K562 (cell line): ENCODE data around the gene RNF44. TPM values are rescaled to one million over a fixed set of nuclear protein-coding genes. Genes with fewer than 3 reads are reported as not detected.
A peak's percentile ranks its signal among the peaks of the same experiment; 100 is the strongest.

Experiments
- ATAC-seq: fragments of 200-7000 bp; cut with Tn5 transposase; 3 replicates; pipeline ENCODE4 v1.9.1; 2020; ENCODE audit warnings: moderate library complexity
- BruUV-seq: library from RNA; stranded (reverse); fragments of 400-500 nt; replicated peaks from 2 replicates; lab custom pipeline; 2021; lab: Mats Ljungman, UMichigan
- CTCF ChIA-PET: fragments of 300-600 bp; formaldehyde crosslinking; extraction: SDS; loops from one replicate; lab custom pipeline; 2021; ENCODE audit warnings: low intra/inter-chr PET ratio; lab: Yijun Ruan, JAX
- POLR2A ChIA-PET: fragments of 300-600, 350-650 bp; sonication (Branson Sonifier 250); formaldehyde crosslinking; extraction: SDS; loops from one replicate; lab custom pipeline; 2021; ENCODE audit warnings: antibody characterized with exemption, inconsistent platforms; lab: Yijun Ruan, JAX
- DNase-seq, 4 experiments: peaks; one replicate each; pipeline versions ENCODE4 v3.0.0 to v3.0.0-alpha.2; 2011 to 2018; ENCODE audit warnings: low spot score in 3 of 4, mixed read lengths in 3 of 4; ENCODE audit errors: extremely low read depth in 1 of 4
- FAIRE-seq: peaks from 2 replicates; lab custom pipeline; 2011; peaks lifted over from hg19 to GRCh38; lab: Jason Lieb, UNC
- H2AFZ ChIP-seq: 2 replicates; pipeline ENCODE4 v1.6.0; 2011; ENCODE audit warnings: low read depth, low read length, control low read depth, inconsistent platforms
- H3K27ac ChIP-seq: fragments of 200-600 bp; 3 replicates; pipeline ENCODE4 v1.8.0; 2011; ENCODE audit warnings: low read depth, mild to moderate bottlenecking, control low read depth, inconsistent platforms, low read length, moderate library complexity, mixed read lengths; ENCODE audit errors: extremely low read depth
- H3K27me3 ChIP-seq, 2 experiments: fragments of 300-600 bp in 1 of 2; 2 replicates in 1 of 2; 3 replicates in 1 of 2; pipeline versions ENCODE4 v1.6.0 to v1.8.0; 2011; ENCODE audit warnings: inconsistent platforms in 2 of 2, low read length in 2 of 2, mild to moderate bottlenecking in 1 of 2, mixed read lengths in 1 of 2, moderate library complexity in 1 of 2; ENCODE audit not compliant: control insufficient read depth in 2 of 2, insufficient read depth in 2 of 2
- H3K36me3 ChIP-seq: fragments of 300-600 bp; 3 replicates; pipeline ENCODE4 v1.8.0; 2011; ENCODE audit warnings: mild to moderate bottlenecking, low read length, inconsistent platforms; ENCODE audit not compliant: control insufficient read depth, insufficient read depth
- H3K4me1 ChIP-seq, 2 experiments: fragments of 200-600 bp in 1 of 2; replicated peaks in 1 of 2; 2 replicates in 1 of 2; 3 replicates in 1 of 2; pipeline versions ENCODE4 v1.5.1 to v1.8.0; 2011; ENCODE audit warnings: inconsistent platforms in 2 of 2, low read length in 2 of 2, mild to moderate bottlenecking in 1 of 2, mixed read lengths in 1 of 2, moderate library complexity in 1 of 2; ENCODE audit not compliant: control insufficient read depth in 2 of 2, insufficient read depth in 2 of 2
- H3K4me2 ChIP-seq: 2 replicates; pipeline ENCODE4 v1.6.1; 2011; ENCODE audit warnings: low read length, control low read depth, inconsistent platforms, mixed read lengths; ENCODE audit not compliant: insufficient read depth
- H3K4me3 ChIP-seq: fragments of 200-600 bp; sonication (generic), shearing (Covaris generic); 2 replicates; pipeline ENCODE4 v1.5.1; 2016; ENCODE audit warnings: control low read depth, inconsistent platforms
- H3K79me2 ChIP-seq: fragments of 200-600 bp; 3 replicates; pipeline ENCODE4 v1.8.0; 2011; ENCODE audit warnings: low read length, inconsistent platforms; ENCODE audit not compliant: control insufficient read depth, insufficient read depth
- H3K9ac ChIP-seq, 2 experiments: 2 replicates each; pipeline versions ENCODE4 v1.6.0 to v1.6.1; 2011; ENCODE audit warnings: low read depth in 2 of 2, low read length in 2 of 2, control low read depth in 1 of 2, inconsistent platforms in 1 of 2, mild to moderate bottlenecking in 1 of 2, mixed read lengths in 1 of 2; ENCODE audit not compliant: insufficient read depth in 1 of 2
- H3K9me1 ChIP-seq: one replicate; pipeline ENCODE4 v1.6.0; 2011; ENCODE audit warnings: inconsistent platforms, mild to moderate bottlenecking, low read length, moderate library complexity; ENCODE audit not compliant: control insufficient read depth, insufficient read depth
- H3K9me3 ChIP-seq: replicated peaks from 2 replicates; pipeline ENCODE4 v1.5.1; 2011; ENCODE audit warnings: low read depth, low read length, inconsistent platforms; ENCODE audit not compliant: control insufficient read depth, insufficient read depth
- H4K20me1 ChIP-seq: replicated peaks from 2 replicates; pipeline ENCODE4 v1.6.1; 2011; ENCODE audit warnings: low read length, inconsistent platforms, mixed read lengths; ENCODE audit not compliant: control insufficient read depth, insufficient read depth
- PCBP1 ChIP-seq: fragments of 200-400 bp; formaldehyde crosslinking; IDR thresholded peaks from 2 replicates; pipeline ENCODE4 v1.6.1; 2018; ENCODE audit warnings: mild to moderate bottlenecking, low read depth, low read length; ENCODE audit not compliant: poor library complexity, severe bottlenecking
- POLR2AphosphoS5 ChIP-seq: IDR thresholded peaks from 2 replicates; pipeline ENCODE4 v1.6.1; 2011; ENCODE audit warnings: mild to moderate bottlenecking, low read depth, low read length, moderate library complexity; ENCODE audit not compliant: control insufficient read depth, insufficient read depth
- POLR2G ChIP-seq: fragments of 200-400 bp; formaldehyde crosslinking; IDR thresholded peaks from 2 replicates; pipeline ENCODE4 v1.6.1; 2017; ENCODE audit warnings: low read depth, mild to moderate bottlenecking, antibody characterized with exemption, low read length, moderate library complexity
- RBFOX2 ChIP-seq: fragments of 200-400 bp; formaldehyde crosslinking; IDR thresholded peaks from 2 replicates; pipeline ENCODE4 v1.6.1; 2017; ENCODE audit warnings: low read depth, mild to moderate bottlenecking, low read length, moderate library complexity
- RBM25 ChIP-seq: fragments of 200-400 bp; formaldehyde crosslinking; IDR thresholded peaks from 2 replicates; pipeline ENCODE4 v1.6.1; 2018; ENCODE audit warnings: low read length, low read depth, moderate library complexity; ENCODE audit not compliant: severe bottlenecking
- RBM34 ChIP-seq: fragments of 200-400 bp; formaldehyde crosslinking; IDR thresholded peaks from 2 replicates; pipeline ENCODE4 v1.6.1; 2018; ENCODE audit warnings: low read length, borderline replicate concordance; ENCODE audit not compliant: insufficient read depth
- SIX5 ChIP-seq, 2 experiments: IDR thresholded peaks; 2 replicates each; pipeline ENCODE4 v1.6.1; 2011; ENCODE audit warnings: low read length in 2 of 2, borderline replicate concordance in 1 of 2, low read depth in 1 of 2, mild to moderate bottlenecking in 1 of 2, moderate library complexity in 1 of 2; ENCODE audit not compliant: insufficient read depth in 1 of 2
- SMARCA4 ChIP-seq: fragments of 450-650 bp; IDR thresholded peaks from 2 replicates; pipeline ENCODE4 v1.6.1; 2016
- TAL1 ChIP-seq: fragments of 450-650 bp; IDR thresholded peaks from 2 replicates; pipeline ENCODE4 v1.6.1; 2016; ENCODE audit warnings: mild to moderate bottlenecking
- U2AF2 ChIP-seq: fragments of 200-400 bp; formaldehyde crosslinking; optimal IDR thresholded peaks from 2 replicates; pipeline ENCODE3; 2017; ENCODE audit warnings: low read depth, mild to moderate bottlenecking, low read length
- ZNF23 ChIP-seq: fragments of 250-450 bp; sonication (Bioruptor Pico); IDR thresholded peaks from 2 replicates; pipeline ENCODE4 v1.4.0; 2020; ENCODE audit warnings: mild to moderate bottlenecking
- ZNF696 ChIP-seq: fragments of 250-450 bp; sonication (Bioruptor Pico); conservative IDR thresholded peaks from 2 replicates; pipeline ENCODE4 v1.4.0; 2020; ENCODE audit warnings: mild to moderate bottlenecking, moderate library complexity
- WGBS: fragments of 100-300 bp; shearing (Covaris generic); methylation state at CpG from one replicate; pipeline ENCODE4 v1.1.6; 2016; ENCODE audit warnings: low coverage, mixed read lengths; ENCODE audit not compliant: insufficient coverage; ENCODE audit errors: missing lambda C conversion rate; 5-methylcytosine and 5-hydroxymethylcytosine counted together
- in situ Hi-C: fragments of 300-500 bp; cut with MboI; formaldehyde crosslinking; loops from 4 replicates; pipeline ENCODE4 v1.15.0; 2018; ENCODE audit warnings: inconsistent platforms, mixed read lengths
- intact Hi-C: fragments of 100-400 bp; cut with micrococcal nuclease; formaldehyde crosslinking; loops from 2 replicates; pipeline ENCODE4 v1.14.2; 2022
- polyA plus RNA-seq, 8 experiments: library from polyadenylated mRNA; depleted of rRNA in 4 of 8; stranded (reverse) in 5 of 8; unstranded in 3 of 8; fragments of >200 nt; fragmentation: Nextera tagmentation in 2 of 8; fragmentation: Illumina TruSeq in 1 of 8; extraction: Ambion mirVana in 2 of 8; extraction: Trizol in 1 of 8; gene quantifications; 2 replicates each; pipeline versions ENCODE4 v1.2.1 to v1.2.3, GENCODE V29; 2011 to 2014; ENCODE audit warnings: inconsistent platforms in 1 of 8, missing spikeins in 1 of 8
- total RNA-seq, 7 experiments: library from RNA; depleted of rRNA in 6 of 7; stranded (reverse); fragments of >200 nt in 6 of 7; fragmentation: Illumina TruSeq in 2 of 7; extraction: Trizol in 2 of 7; gene quantifications; 2 replicates each; pipeline versions ENCODE4 v1.2.1 to v1.2.3, GENCODE V29; 2011 to 2021; ENCODE audit warnings: low replicate concordance in 1 of 7
- TF ChIP-seq, protein P1 (sequence below): fragments of 250-450 bp; sonication (Bioruptor Pico); IDR thresholded peaks from 2 replicates; pipeline ENCODE4 v1.8.0; 2022; ENCODE audit warnings: moderate library complexity, mild to moderate bottlenecking, inconsistent platforms

The RNF44 gene
- total and polyA plus RNA-seq, 9 of the 15 experiments (the other 6 are each of a cell fraction or from before 2014, with no cell fraction given), result 1.6 to 82.6 (median 7.4) TPM

DNA sequence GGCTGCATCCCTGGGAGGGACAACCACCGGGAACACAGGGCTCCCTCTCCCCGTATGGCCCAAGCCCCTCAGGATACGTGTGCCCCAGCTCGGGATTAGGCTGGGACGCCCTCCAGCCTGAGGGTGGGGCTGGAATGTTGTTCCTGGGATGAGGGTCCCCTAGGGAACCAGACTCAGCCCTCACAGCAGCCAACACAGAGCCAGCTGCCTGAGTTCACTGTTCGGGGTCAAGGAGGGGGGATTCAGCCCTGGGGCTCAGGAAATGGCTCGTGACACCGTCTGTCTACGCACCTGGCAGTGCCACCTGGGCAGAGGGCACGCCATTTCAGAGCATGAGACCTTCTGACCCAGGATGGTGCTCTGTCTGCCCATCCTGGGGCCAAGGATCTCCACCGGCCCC lies 8.9 kb downstream of the RNF44 start:
- no TSS peak for BruUV-seq
- peaks cover 8% of the 10 kb centered on the region for H3K79me2 ChIP-seq
- H3K4me1 ChIP-seq, result peaks cover 4 to 37% of the 10 kb centered on the region in 2 experiments; a peak in 4 of 5 replicates
- ATAC-seq (no peak), DNase-seq (no peak), FAIRE-seq (no peak)
- ChIA-PET POLR2A (interaction anchor here (2.0 kb wide), 1 partner anchor 9 kb away, joined by 6 read pairs; the partner anchor contains the start of gene RNF44), CTCF (no interaction called here)
- intact Hi-C loops, result no loop called here
- no peak overlapping the region for H3K4me3 ChIP-seq
- H3K36me3 ChIP-seq, result peaks cover 55% of the 10 kb centered on the region; the same call in 2 of the 3 replicates
- H3K9ac ChIP-seq, result no peak overlapping the region
- in situ Hi-C loops, result no loop called here
- WGBS, result 94% methylated on average over 11 of the region's 11 CpGs
- no peak overlapping the region for H3K4me2 ChIP-seq
- no peak for TF ChIP-seq ZNF696 (CRISPR knock-in tag)
- TF ChIP-seq, all 486 proteins: peak for 0
- no peaks in the 10 kb centered on the region for H3K9me3 ChIP-seq
- H4K20me1 ChIP-seq, result peaks cover 7% of the 10 kb centered on the region; the same call in 1 of the 2 replicates
- H3K9me1 ChIP-seq, result no peaks in the 10 kb centered on the region
- H3K27ac ChIP-seq, result no peak overlapping the region
- no peak overlapping the region for H2AFZ ChIP-seq
- H3K27me3 ChIP-seq, result no peaks in the 10 kb centered on the region

GRCh38 chr5:176527246-176528222 lies 9.7 kb downstream of the RNF44 start:
- CTCF ChIA-PET, result no interaction called here
- H3K4me2 ChIP-seq, result no peak overlapping the region

More at GRCh38 chr5:176527246-176528222, 9.7 kb downstream of the RNF44 start:
- BruUV-seq, result TSS peak; percentile 32
- intact Hi-C loops (no loop called here), in situ Hi-C loops (no loop called here)
- DNase-seq (no peak), ATAC-seq (peak; percentile 22), FAIRE-seq (no peak)
- POLR2A ChIA-PET, result interaction anchor here (5.8 kb wide), 1 partner anchor 9 kb away, joined by 39 read pairs; the partner anchor contains the start of gene RNF44
- WGBS, result 76% methylated on average over 16 of the region's 34 CpGs
- Histone ChIP-seq H3K36me3 (peaks cover 49% of the 10 kb centered on the region; the same call in 2 of the 3 replicates), H3K9ac (no peak overlapping the region), H3K9me1 (no peaks in the 10 kb centered on the region), H3K27me3 (no peaks in the 10 kb centered on the region), H3K27ac (no peak overlapping the region), H3K4me1 (peaks cover 0 to 30% of the 10 kb centered on the region in 2 experiments; a peak in 2 of 5 replicates), H3K79me2 (peaks cover under 1% of the 10 kb centered on the region; the same call in 1 of the 3 replicates), H4K20me1 (no peaks in the 10 kb centered on the region), H3K9me3 (no peaks in the 10 kb centered on the region), H3K4me3 (no peak overlapping the region), H2AFZ (no peak overlapping the region)
- TF ChIP-seq RBM25 (no peak), PCBP1 (no peak), SIX5 (IDR thresholded peaks at IDR 0.05; ENCODE audit: borderline replicate concordance in 1 of 2, insufficient read depth in 1 of 2, low read depth in 1 of 2, low read length in 2 of 2) (no peak), ZNF23 (CRISPR knock-in tag) (no peak), RBM34 (no peak), SMARCA4 (no peak), U2AF2 (no peak), RBFOX2 (peak; percentile 39), POLR2AphosphoS5 (0 out of 2 replicates have a peak, but pooled peaks have one; percentile 13), TAL1 (no peak), POLR2G (peak; percentile 39)
- TF ChIP-seq, protein P1, sequence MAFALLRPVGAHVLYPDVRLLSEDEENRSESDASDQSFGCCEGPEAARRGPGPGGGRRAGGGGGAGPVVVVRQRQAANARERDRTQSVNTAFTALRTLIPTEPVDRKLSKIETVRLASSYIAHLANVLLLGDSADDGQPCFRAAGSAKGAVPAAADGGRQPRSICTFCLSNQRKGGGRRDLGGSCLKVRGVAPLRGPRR (CRISPR knock-in tag), result no peak
